Fibroblast of villous mesenchyme (primary cell): Measurements from ENCODE around the gene ASMT. TPM values are rescaled to one million over a fixed set of nuclear protein-coding genes. Genes with fewer than 3 reads are reported as not detected.
"Not testable (repeated sequence)": the region's sequence is repeated elsewhere in the genome, so short reads cannot be mapped to it uniquely, and the experiment has no call there.

ENCODE experiments used
- DNase-seq: peaks from one replicate; pipeline ENCODE4 v3.0.0-alpha.2; 2010; ENCODE audit warnings: low read depth
- H3K4me3 ChIP-seq: 2 replicates; pipeline ENCODE4 v1.5.1; 2011; ENCODE audit warnings: low read depth, mild to moderate bottlenecking, low read length
- total RNA-seq: library from RNA; depleted of rRNA; stranded (reverse); fragments of >200 nt; gene quantifications from 2 replicates; pipeline ENCODE4 v1.2.3, GENCODE V29; 2012
- TF ChIP-seq, protein P1 (sequence below): IDR thresholded peaks from 2 replicates; pipeline ENCODE4 v1.5.1; 2012; ENCODE audit warnings: low read depth, mild to moderate bottlenecking, low read length; ENCODE audit not compliant: insufficient read depth

ASMT gene
- total RNA-seq, 1 donor: not detected

DNA sequence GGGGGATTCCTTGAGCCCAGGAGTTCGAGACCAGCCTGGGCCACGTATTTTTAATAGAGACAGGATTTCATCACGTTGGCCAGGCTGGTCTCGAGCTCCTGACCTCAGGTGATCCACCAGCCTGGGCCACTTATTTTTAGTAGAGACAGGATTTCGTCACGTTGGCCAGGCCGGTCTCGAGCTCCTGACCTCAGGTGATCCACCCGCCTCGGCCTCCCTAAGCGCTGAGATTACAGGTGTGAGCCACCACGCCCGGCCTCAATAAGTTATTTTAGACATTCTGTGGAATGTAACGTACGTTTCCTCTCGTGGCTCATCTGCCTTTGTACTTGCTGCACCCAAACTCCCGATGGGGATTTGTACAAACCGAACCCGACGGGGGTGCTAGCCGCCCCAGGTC is 8.8 kb downstream of the ASMT start:
- H3K4me3 ChIP-seq: no peak overlapping the region
- DNase-seq: no peak
- TF ChIP-seq, protein P1, sequence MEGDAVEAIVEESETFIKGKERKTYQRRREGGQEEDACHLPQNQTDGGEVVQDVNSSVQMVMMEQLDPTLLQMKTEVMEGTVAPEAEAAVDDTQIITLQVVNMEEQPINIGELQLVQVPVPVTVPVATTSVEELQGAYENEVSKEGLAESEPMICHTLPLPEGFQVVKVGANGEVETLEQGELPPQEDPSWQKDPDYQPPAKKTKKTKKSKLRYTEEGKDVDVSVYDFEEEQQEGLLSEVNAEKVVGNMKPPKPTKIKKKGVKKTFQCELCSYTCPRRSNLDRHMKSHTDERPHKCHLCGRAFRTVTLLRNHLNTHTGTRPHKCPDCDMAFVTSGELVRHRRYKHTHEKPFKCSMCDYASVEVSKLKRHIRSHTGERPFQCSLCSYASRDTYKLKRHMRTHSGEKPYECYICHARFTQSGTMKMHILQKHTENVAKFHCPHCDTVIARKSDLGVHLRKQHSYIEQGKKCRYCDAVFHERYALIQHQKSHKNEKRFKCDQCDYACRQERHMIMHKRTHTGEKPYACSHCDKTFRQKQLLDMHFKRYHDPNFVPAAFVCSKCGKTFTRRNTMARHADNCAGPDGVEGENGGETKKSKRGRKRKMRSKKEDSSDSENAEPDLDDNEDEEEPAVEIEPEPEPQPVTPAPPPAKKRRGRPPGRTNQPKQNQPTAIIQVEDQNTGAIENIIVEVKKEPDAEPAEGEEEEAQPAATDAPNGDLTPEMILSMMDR: no peak

DNA sequence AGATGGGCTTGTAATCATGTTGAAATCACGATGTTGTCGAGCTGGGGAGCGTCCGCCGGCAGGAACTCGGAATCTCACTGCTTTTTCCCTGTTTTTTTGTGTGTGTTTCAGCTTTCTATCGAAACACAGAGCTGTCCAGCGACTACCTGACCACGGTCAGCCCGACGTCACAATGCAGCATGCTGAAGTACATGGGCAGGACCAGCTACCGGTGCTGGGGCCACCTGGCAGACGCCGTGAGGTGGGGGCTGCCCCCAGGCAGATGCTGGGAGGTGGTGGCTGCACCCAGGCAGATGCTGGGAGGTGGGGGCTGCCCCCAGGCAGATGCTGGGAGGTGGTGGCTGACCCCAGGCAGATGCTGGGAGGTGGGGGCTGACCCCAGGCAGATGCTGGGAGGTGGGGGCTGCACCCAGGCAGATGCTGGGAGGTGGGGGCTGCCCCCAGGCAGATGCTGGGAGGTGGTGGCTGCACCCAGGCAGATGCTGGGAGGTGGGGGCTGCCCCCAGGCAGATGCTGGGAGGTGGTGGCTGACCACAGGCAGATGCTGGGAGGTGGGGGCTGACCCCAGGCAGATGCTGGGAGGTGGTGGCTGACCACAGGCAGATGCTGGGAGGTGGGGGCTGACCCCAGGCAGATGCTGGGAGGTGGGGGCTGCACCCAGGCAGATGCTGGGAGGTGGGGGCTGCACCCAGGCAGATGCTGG is 9.4 kb downstream of the ASMT start:
- DNase-seq: not testable (repeated sequence)

DNA sequence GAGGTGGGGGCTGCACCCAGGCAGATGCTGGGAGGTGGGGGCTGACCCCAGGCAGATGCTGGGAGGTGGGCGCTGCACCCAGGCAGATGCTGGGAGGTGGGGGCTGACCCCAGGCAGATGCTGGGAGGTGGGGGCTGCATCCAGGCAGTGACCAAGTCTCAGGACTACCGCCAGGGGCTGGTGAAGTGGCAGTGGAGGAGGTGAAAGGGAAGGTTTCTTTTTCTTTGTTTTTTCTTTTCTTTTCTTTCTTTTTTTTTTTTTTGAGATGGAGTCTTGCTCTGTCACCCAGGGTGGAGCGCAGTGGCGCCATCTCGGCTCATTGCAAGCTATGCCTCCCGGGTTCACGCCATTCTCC is 10.0 kb downstream of the ASMT start:
- not testable (repeated sequence) for DNase-seq, H3K4me3 ChIP-seq

More for the DNA sequence above, 9.4 kb downstream of the ASMT start:
- H3K4me3 ChIP-seq: not testable (repeated sequence)

DNA sequence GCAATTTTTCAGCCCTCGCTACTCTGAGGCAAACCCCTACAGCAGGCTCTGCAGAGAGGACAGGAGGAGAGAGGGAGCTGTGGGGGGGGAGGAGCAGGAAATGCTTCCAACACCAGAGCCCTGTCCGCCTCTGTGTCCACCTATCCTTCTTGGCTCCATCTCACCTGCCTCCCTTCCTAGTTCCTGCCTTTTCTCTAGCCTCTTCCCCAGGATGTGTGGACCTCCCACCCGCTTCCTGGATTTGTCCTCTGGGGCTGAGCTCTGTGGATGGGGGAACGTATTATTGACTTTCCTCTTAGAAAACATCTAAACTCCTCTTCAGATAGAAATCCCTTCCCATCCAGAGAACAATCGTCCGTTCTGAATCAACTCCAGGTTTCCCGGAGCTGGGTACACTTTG is 14.4 kb downstream of the ASMT start:
- no peak for DNase-seq
- H3K4me3 ChIP-seq: no peak overlapping the region
- TF ChIP-seq, protein P1: no peak

DNA sequence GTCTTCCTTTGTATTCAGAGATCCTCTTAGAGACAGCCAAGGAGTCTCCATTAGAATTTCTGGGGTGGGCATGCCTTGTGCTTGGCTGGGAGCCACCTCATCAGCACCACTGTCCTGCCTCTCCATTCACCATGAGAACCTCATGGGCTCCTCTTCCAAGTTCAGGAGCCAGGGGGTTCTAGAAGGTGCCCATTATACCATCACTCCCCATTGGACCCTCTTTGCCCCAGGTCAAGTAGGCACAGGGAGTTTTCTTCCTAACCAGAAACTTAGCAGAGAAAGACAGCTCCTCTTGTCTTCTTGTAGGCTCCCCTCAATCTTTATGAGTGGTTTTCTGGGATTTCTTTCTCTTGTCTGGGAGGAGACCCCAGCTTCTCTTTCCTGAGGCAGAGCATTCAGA is 31.1 kb downstream of the ASMT start:
- TF ChIP-seq, protein P1: no peak
- H3K4me3 ChIP-seq: no peak overlapping the region
- no peak for DNase-seq

DNA sequence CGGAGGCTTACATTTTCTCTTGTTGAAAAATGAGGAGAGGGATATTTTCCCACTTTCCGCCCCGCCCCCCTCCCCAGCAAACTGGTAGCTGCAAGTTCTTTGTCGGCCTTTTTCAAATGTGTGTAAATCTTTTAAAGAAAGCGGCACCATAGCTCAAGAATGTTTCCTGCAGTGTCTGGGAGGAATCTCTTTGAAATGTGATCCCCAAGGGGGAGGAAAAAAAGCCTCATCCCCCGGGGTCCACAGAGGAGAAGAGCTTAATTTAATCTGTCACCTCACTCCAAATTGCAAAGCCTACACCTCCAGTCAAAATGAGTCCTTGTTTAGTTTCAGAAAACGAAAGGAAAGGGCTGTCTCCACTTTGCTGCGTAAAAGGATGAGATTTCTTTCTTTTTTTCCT is 34.8 kb downstream of the ASMT start:
- DNase-seq: peak; percentile 2
- TF ChIP-seq, protein P1: no peak
- peak overlapping the region; percentile 33 for H3K4me3 ChIP-seq

DNA sequence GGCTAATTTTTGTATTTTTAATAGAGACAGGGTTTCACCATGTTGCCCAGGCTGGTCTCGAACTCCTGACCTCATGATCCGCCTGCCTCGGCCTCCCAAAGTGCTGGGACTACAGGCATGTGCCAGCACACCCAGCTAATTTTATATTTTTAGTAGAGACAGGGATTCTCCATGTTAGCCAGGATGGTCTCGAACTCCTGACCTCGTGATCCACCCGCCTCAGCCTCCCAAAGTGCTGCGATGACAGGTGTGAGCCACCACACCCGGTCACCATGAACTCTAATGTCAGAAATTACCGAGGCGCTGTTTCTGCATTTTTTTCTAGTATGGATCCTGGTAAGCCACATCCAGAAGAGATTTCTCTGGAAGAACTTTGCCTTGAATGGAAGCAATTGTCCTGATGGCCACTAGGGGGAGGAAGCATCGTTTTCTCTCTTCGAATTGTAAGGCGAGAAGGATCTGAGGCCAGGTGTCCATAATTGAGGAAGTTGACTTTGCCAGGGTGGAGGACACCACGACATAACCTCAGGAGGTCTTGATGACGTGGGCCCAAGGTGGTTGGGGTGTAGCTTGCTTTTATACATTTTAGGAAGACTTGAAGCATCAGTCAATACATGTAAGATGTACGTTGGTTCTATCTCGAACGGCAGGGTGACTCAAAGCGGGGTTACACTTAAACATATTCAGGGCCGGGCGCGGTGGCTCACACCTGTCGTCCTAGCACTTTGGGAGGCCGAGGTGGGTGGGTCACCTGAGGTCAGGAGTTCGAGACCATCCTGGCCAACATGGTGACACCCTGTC is 37.4 kb downstream of the ASMT start:
- not testable (repeated sequence) for H3K4me3 ChIP-seq
- peak; percentile 56 for DNase-seq
- TF ChIP-seq, protein P1: peak; percentile 93

DNA sequence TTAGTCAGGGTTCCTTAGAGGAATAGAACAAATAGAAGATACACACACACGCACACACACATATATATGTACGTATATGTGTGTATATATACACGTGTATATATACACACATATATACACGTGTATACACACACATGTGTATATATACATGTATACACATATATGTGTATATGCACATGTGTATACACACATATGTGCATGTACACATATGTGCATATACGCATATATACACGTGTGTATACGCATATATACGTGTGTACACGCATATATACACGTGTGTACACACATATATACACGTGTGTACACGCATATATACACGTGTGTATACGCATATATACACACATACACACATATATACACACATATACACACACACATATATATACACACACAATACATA is 41.5 kb downstream of the ASMT start:
- DNase-seq: no peak
- TF ChIP-seq, protein P1: no peak
- no peak overlapping the region for H3K4me3 ChIP-seq
